Measurements from ENCODE around the gene GSTM3. TPM values are rescaled to one million over a fixed set of nuclear protein-coding genes. Genes with fewer than 3 reads are reported as not detected.
A peak's percentile ranks its signal among the peaks of the same experiment; 100 is the strongest.

Gene GSTM3
- total and polyA plus RNA-seq, 7 experiments from 2014 or later: 1.9 to 130 (median 11.9) TPM

DNA sequence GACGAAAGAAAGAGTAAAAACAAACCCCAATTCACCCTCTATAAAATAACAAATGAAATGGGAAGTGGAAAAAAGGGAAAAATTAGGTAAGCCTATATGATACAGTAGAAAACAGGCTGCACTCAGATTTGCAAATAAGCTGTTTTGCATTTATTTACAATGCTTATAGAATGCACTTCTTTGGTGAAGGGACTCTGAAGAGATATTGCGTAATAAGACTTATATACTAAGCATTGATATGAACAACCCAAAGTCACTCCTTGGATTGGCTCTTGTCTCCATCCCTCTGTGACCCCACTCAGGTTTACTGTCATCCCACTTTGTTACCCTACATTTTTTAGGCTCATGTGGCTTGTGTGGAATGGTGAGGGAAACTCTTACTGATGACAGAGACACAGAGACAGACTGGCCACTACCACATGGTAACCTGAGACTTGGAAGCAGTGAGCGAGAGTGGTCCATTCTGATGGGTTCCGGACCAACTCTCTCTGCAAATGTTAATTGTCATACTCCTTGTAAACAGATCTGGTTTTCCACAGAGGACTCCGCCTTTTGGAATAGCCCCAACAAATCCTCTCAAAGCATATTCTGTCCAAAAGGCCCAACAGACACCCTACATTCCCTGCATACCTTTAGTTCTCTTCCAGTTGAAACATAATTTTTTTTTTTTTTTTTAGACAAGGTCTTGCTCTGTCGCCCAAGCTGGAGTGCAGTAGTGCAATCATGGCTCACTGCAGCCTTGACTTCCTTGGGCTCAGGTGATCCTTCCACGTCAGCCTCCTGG is 17.7 kb downstream of the GSTM3 start:
- H3K27me3 ChIP-seq (ENCODE audit: control insufficient read depth in 2 of 2, insufficient read depth in 2 of 2, low read length in 2 of 2): no peaks in the 10 kb centered on the region
- POLR2A ChIA-PET: interaction anchor here (1.2 kb wide), 1 partner anchor 82 kb away, joined by 7 read pairs; no protein-coding TSS in a partner anchor
- H3K36me3 ChIP-seq (ENCODE audit: control insufficient read depth in 2 of 3, insufficient read depth in 3 of 3, low read length in 3 of 3): no peaks in the 10 kb centered on the region
- H3K4me1 Mint-ChIP-seq: no peaks in the 10 kb centered on the region
- H3K4me1 ChIP-seq (ENCODE audit: control insufficient read depth in 2 of 2, insufficient read depth in 2 of 2, low read length in 2 of 2): no peaks in the 10 kb centered on the region
- CTCF ChIA-PET: no interaction called here
- no peak overlapping the region for H3K27ac Mint-ChIP-seq
- H3K9me3 ChIP-seq (ENCODE audit: control insufficient read depth in 2 of 3, low read length in 3 of 3): no peaks in the 10 kb centered on the region
- DNase-seq (no peak), ATAC-seq (no peak)
- intact Hi-C loops (cut with micrococcal nuclease): no loop called here
- no peaks in the 10 kb centered on the region for H3K36me3 Mint-ChIP-seq
- no peaks in the 10 kb centered on the region for H3K9me3 Mint-ChIP-seq
- H3K27me3 Mint-ChIP-seq: peaks cover 0 to 19% (median 0%) of the 10 kb centered on the region in 5 donors
- H3K4me3 ChIP-seq (ENCODE audit: low read length): no peak overlapping the region
- H3K27ac ChIP-seq (ENCODE audit: low read depth, low read length): no peak overlapping the region
- no peak overlapping the region for H3K4me3 Mint-ChIP-seq

DNA sequence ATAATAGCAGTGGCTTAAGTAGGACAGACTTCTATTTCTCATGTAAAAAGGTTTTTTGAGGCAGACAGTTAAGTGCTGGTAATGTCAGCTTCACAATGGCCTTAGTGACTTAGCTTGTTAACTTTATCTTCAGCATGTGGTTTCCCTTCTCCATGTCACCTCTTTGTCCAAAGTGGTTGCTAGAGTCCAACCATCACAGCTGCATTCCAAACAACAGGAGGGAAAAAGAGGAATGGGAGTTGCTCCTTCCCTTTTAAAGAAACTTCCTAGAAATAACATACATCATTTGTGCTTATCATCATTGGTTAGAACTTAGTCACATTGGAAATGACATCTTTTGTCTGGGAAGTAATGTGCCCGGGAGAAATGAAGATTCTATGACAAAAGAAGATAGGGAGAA is 18.9 kb downstream of the GSTM3 start:
- Histone ChIP-seq H3K27ac (ENCODE audit: low read depth, low read length) (no peak overlapping the region), H3K36me3 (ENCODE audit: control insufficient read depth in 2 of 3, insufficient read depth in 3 of 3, low read length in 3 of 3) (no peaks in the 10 kb centered on the region), H3K9me3 (ENCODE audit: control insufficient read depth in 2 of 3, low read length in 3 of 3) (no peaks in the 10 kb centered on the region), H3K27me3 (ENCODE audit: control insufficient read depth in 2 of 2, insufficient read depth in 2 of 2, low read length in 2 of 2) (no peaks in the 10 kb centered on the region), H3K4me3 (ENCODE audit: low read length) (no peak overlapping the region), H3K4me1 (ENCODE audit: control insufficient read depth in 2 of 2, insufficient read depth in 2 of 2, low read length in 2 of 2) (no peaks in the 10 kb centered on the region)
- ATAC-seq (no peak), DNase-seq (no peak)
- no peaks in the 10 kb centered on the region for H3K4me1 Mint-ChIP-seq
- H3K9me3 Mint-ChIP-seq: no peaks in the 10 kb centered on the region
- peaks cover 0 to 15% (median 0%) of the 10 kb centered on the region in 5 donors for H3K27me3 Mint-ChIP-seq
- ChIA-PET CTCF (no interaction called here), POLR2A (interaction anchor here (1.2 kb wide), 1 partner anchor 80 kb away, joined by 7 read pairs; no protein-coding TSS in a partner anchor)
- H3K4me3 Mint-ChIP-seq: no peak overlapping the region
- H3K36me3 Mint-ChIP-seq: no peaks in the 10 kb centered on the region
- H3K27ac Mint-ChIP-seq: no peak overlapping the region
- intact Hi-C loops (cut with micrococcal nuclease): no loop called here

GRCh38 chr1:109721042-109721441 is 19.8 kb downstream of the GSTM3 start:
- H3K27ac Mint-ChIP-seq: no peak overlapping the region
- POLR2A ChIA-PET: no interaction called here
- H3K27me3 Mint-ChIP-seq: peaks cover 0 to 15% (median 0%) of the 10 kb centered on the region in 5 donors
- H3K36me3 ChIP-seq (ENCODE audit: control insufficient read depth in 2 of 3, insufficient read depth in 3 of 3, low read length in 3 of 3): no peaks in the 10 kb centered on the region
- H3K4me3 Mint-ChIP-seq: no peak overlapping the region
- peaks cover 0 to 5% (median 0%) of the 10 kb centered on the region in 5 donors for H3K36me3 Mint-ChIP-seq
- ATAC-seq: no peak
- intact Hi-C loops (cut with micrococcal nuclease): no loop called here
- no peaks in the 10 kb centered on the region for H3K4me1 ChIP-seq (ENCODE audit: control insufficient read depth in 2 of 2, insufficient read depth in 2 of 2, low read length in 2 of 2)
- no peaks in the 10 kb centered on the region for H3K9me3 Mint-ChIP-seq
- H3K9me3 ChIP-seq (ENCODE audit: control insufficient read depth in 2 of 3, low read length in 3 of 3): no peaks in the 10 kb centered on the region
- H3K27me3 ChIP-seq (ENCODE audit: control insufficient read depth in 2 of 2, insufficient read depth in 2 of 2, low read length in 2 of 2): no peaks in the 10 kb centered on the region
- DNase-seq: no peak
- H3K4me3 ChIP-seq (ENCODE audit: low read length): no peak overlapping the region
- no peak overlapping the region for H3K27ac ChIP-seq (ENCODE audit: low read depth, low read length)
- CTCF ChIA-PET: interaction anchor here (0.8 kb wide), 1 partner anchor 263 kb away, joined by 3 read pairs; no protein-coding TSS in a partner anchor
- H3K4me1 Mint-ChIP-seq: no peaks in the 10 kb centered on the region

DNA sequence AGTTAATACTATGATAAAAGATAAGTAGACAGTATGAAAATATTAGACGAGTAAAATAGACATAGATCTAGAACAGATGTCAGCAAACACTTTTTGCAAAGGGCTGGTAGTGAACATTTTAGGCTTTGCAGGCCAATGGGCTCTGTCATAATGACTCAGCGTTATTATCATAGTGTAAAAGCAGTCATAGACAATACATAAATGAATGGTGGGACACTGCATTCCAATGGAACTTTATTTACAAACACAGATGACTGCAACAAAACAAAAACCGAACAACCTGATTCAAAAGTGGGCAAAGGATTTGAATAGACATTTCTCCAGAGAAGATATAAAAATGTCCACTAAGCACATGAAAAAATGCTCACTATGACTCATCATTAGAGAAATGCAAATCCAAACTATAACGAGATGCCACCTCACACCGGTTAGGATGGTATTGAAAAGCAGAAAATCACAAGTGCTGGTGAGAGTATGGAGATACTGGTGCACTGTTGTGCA is 21.5 kb downstream of the GSTM3 start:
- CTCF ChIA-PET: no interaction called here
- DNase-seq (no peak), ATAC-seq (no peak)
- no peaks in the 10 kb centered on the region for H3K27me3 ChIP-seq (ENCODE audit: control insufficient read depth in 2 of 2, insufficient read depth in 2 of 2, low read length in 2 of 2)
- Mint-ChIP-seq H3K9me3 (no peaks in the 10 kb centered on the region), H3K36me3 (peaks cover 0 to 5% (median 0%) of the 10 kb centered on the region in 5 donors), H3K27ac (no peak overlapping the region), H3K4me1 (no peaks in the 10 kb centered on the region), H3K4me3 (no peak overlapping the region), H3K27me3 (peaks cover 8 to 19% (median 10%) of the 10 kb centered on the region in 5 donors)
- POLR2A ChIA-PET: no interaction called here
- intact Hi-C loops (cut with micrococcal nuclease): no loop called here
- H3K9me3 ChIP-seq (ENCODE audit: control insufficient read depth in 2 of 3, low read length in 3 of 3): no peaks in the 10 kb centered on the region
- no peak overlapping the region for H3K27ac ChIP-seq (ENCODE audit: low read depth, low read length)
- H3K4me1 ChIP-seq (ENCODE audit: control insufficient read depth in 2 of 2, insufficient read depth in 2 of 2, low read length in 2 of 2): no peaks in the 10 kb centered on the region
- H3K36me3 ChIP-seq (ENCODE audit: control insufficient read depth in 2 of 3, insufficient read depth in 3 of 3, low read length in 3 of 3): no peaks in the 10 kb centered on the region
- no peak overlapping the region for H3K4me3 ChIP-seq (ENCODE audit: low read length)

DNA sequence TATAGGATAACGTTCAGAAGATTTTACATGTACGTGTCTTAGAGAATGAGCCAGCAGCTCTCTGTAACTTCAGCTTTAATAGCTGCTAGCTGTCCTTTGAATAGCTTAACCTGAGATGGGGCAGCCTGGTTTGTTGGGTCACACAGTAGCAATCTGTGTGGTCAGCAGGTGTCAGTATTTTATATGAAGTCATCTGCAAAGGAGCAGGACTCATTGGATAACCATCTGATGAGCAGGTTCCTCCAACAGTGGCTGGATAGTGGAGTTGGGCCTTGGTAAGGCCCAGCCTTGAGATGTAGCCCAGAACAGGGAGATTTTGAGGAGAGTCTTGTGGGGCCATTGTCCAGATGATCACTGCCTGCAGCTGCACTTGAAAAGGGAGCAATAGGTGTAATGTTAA is 22.3 kb downstream of the GSTM3 start:
- DNase-seq (no peak), ATAC-seq (no peak)
- H3K4me1 Mint-ChIP-seq: no peaks in the 10 kb centered on the region

DNA sequence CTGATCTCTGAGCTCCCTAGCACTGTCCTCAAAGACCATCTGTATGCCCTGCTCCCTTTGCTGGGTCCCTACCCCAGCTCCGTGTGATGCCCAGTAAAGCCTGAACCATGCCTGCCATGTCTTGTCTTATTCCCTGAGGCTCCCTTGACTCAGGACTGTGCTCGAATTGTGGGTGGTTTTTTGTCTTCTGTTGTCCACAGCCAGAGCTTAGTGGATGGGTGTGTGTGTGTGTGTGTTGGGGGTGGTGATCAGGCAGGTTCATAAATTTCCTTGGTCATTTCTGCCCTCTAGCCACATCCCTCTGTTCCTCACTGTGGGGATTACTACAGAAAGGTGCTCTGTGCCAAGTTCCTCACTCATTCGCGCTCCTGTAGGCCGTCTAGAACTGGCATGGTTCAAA is 23.1 kb downstream of the GSTM3 start:
- Mint-ChIP-seq H3K27me3 (peaks cover 18 to 30% (median 20%) of the 10 kb centered on the region in 5 donors), H3K36me3 (peaks cover 0 to 5% (median 0%) of the 10 kb centered on the region in 5 donors), H3K9me3 (no peaks in the 10 kb centered on the region), H3K4me3 (no peak overlapping the region), H3K4me1 (no peaks in the 10 kb centered on the region), H3K27ac (peak overlapping the region in 2 of 9 donors; percentile 51 to 67)
- no peak for ATAC-seq
- Histone ChIP-seq H3K27ac (ENCODE audit: low read depth, low read length) (no peak overlapping the region), H3K4me1 (ENCODE audit: control insufficient read depth in 2 of 2, insufficient read depth in 2 of 2, low read length in 2 of 2) (no peaks in the 10 kb centered on the region), H3K4me3 (ENCODE audit: low read length) (no peak overlapping the region), H3K9me3 (ENCODE audit: control insufficient read depth in 2 of 3, low read length in 3 of 3) (no peaks in the 10 kb centered on the region), H3K36me3 (ENCODE audit: control insufficient read depth in 2 of 3, insufficient read depth in 3 of 3, low read length in 3 of 3) (no peaks in the 10 kb centered on the region), H3K27me3 (ENCODE audit: control insufficient read depth in 2 of 2, insufficient read depth in 2 of 2, low read length in 2 of 2) (no peaks in the 10 kb centered on the region)
- intact Hi-C loops (cut with micrococcal nuclease): no loop called here
- ChIA-PET POLR2A (no interaction called here), CTCF (interaction anchor here (0.8 kb wide), 1 partner anchor 56 kb away, joined by 3 read pairs; no protein-coding TSS in a partner anchor)
- no peak for DNase-seq

More for the DNA sequence above, 22.3 kb downstream of the GSTM3 start:
- Histone ChIP-seq H3K27ac (ENCODE audit: low read depth, low read length) (no peak overlapping the region), H3K27me3 (ENCODE audit: control insufficient read depth in 2 of 2, insufficient read depth in 2 of 2, low read length in 2 of 2) (no peaks in the 10 kb centered on the region), H3K4me3 (ENCODE audit: low read length) (no peak overlapping the region), H3K9me3 (ENCODE audit: control insufficient read depth in 2 of 3, low read length in 3 of 3) (no peaks in the 10 kb centered on the region), H3K4me1 (ENCODE audit: control insufficient read depth in 2 of 2, insufficient read depth in 2 of 2, low read length in 2 of 2) (no peaks in the 10 kb centered on the region), H3K36me3 (ENCODE audit: control insufficient read depth in 2 of 3, insufficient read depth in 3 of 3, low read length in 3 of 3) (no peaks in the 10 kb centered on the region)
- CTCF ChIA-PET: no interaction called here
- Mint-ChIP-seq H3K9me3 (no peaks in the 10 kb centered on the region), H3K36me3 (peaks cover 0 to 5% (median 0%) of the 10 kb centered on the region in 5 donors), H3K27me3 (peaks cover 14 to 28% (median 17%) of the 10 kb centered on the region in 5 donors), H3K4me3 (no peak overlapping the region), H3K27ac (no peak overlapping the region)
- POLR2A ChIA-PET: no interaction called here
- intact Hi-C loops (cut with micrococcal nuclease): no loop called here
